Panc1 (cell line): Measurements from ENCODE around the gene DCN. TPM values are rescaled to one million over a fixed set of nuclear protein-coding genes. Genes with fewer than 3 reads are reported as not detected.

Source experiments
- ATAC-seq: fragments of 200-7000 bp; cut with Tn5 transposase; 2 replicates; pipeline ENCODE4 v1.9.1; 2020; ENCODE audit warnings: mild to moderate bottlenecking, moderate library complexity
- BruUV-seq: library from RNA; stranded (reverse); fragments of 400-500 nt; replicated peaks from 2 replicates; lab custom pipeline; 2021; lab: Mats Ljungman, UMichigan
- CTCF ChIA-PET: fragments of 300-600 bp; sonication (Branson Sonifier 250); formaldehyde crosslinking; loops from one replicate; lab custom pipeline; 2022; ENCODE audit warnings: antibody characterized with exemption; lab: Charles Lee
- POLR2A ChIA-PET: fragments of 300-600 bp; sonication (Branson Sonifier 250); formaldehyde crosslinking; loops from one replicate; lab custom pipeline; 2022; ENCODE audit warnings: antibody characterized with exemption; lab: Charles Lee
- DNase-seq: peaks from one replicate; pipeline ENCODE4 v3.0.0-alpha.2; 2010; ENCODE audit warnings: low read depth, low spot score
- H3K27ac ChIP-seq: 2 replicates; pipeline ENCODE4 v1.5.1; 2011; ENCODE audit warnings: mild to moderate bottlenecking, low read length, inconsistent platforms
- H3K27me3 ChIP-seq: fragments of 200-500 bp; sonication (Bioruptor generic); 2 replicates; pipeline ENCODE4 v1.6.0; 2014; ENCODE audit warnings: low read length, inconsistent platforms; ENCODE audit not compliant: control insufficient read depth, insufficient read depth
- H3K36me3 ChIP-seq: fragments of 200-500 bp; sonication (Bioruptor generic); 2 replicates; pipeline ENCODE4 v1.5.1; 2014; ENCODE audit warnings: inconsistent platforms, mild to moderate bottlenecking, low read length, moderate library complexity; ENCODE audit not compliant: control insufficient read depth, insufficient read depth
- H3K4me1 ChIP-seq: 2 replicates; pipeline ENCODE4 v1.5.1; 2011; ENCODE audit warnings: inconsistent platforms, mild to moderate bottlenecking, low read length, moderate library complexity; ENCODE audit not compliant: control insufficient read depth, insufficient read depth
- H3K4me3 ChIP-seq, 2 experiments: 2 replicates each; pipeline ENCODE4 v1.5.1; 2011 to 2012; ENCODE audit warnings: low read depth in 2 of 2, low read length in 2 of 2, mild to moderate bottlenecking in 2 of 2, inconsistent platforms in 1 of 2, moderate library complexity in 1 of 2
- H3K9me3 ChIP-seq: fragments of 200-500 bp; sonication (Bioruptor generic); 2 replicates; pipeline ENCODE4 v1.5.1; 2014; ENCODE audit warnings: low read depth, mild to moderate bottlenecking, inconsistent platforms, low read length, moderate library complexity; ENCODE audit not compliant: control insufficient read depth, insufficient read depth
- CTCF ChIP-seq: fragments of 450-650 bp; IDR thresholded peaks from 2 replicates; pipeline ENCODE4 v1.5.1; 2017; ENCODE audit warnings: mild to moderate bottlenecking
- POLR2AphosphoS5 ChIP-seq: IDR thresholded peaks from 2 replicates; pipeline ENCODE4 v1.6.1; 2012; ENCODE audit warnings: mild to moderate bottlenecking, low read depth, low read length, moderate library complexity
- REST ChIP-seq, 2 experiments: IDR thresholded peaks; 2 replicates each; pipeline ENCODE4 v1.6.1; 2011 to 2012; ENCODE audit warnings: low read depth in 2 of 2, control low read depth in 1 of 2, low read length in 1 of 2, mild to moderate bottlenecking in 1 of 2, moderate library complexity in 1 of 2; ENCODE audit not compliant: insufficient read depth in 1 of 2
- SIN3A ChIP-seq: IDR thresholded peaks from 2 replicates; pipeline ENCODE4 v1.6.1; 2012; ENCODE audit warnings: low read depth, mild to moderate bottlenecking, low read length, moderate library complexity, borderline replicate concordance; ENCODE audit not compliant: insufficient read depth
- TCF7L2 ChIP-seq: IDR thresholded peaks from 2 replicates; pipeline ENCODE4 v1.6.1; 2011; ENCODE audit warnings: mild to moderate bottlenecking, low read depth, low read length, inconsistent platforms
- in situ Hi-C: cut with HindIII; loops from 2 replicates; pipeline ENCODE4 v1.10.0; 2016; ENCODE audit warnings: low sequenced_read_pairs, low pct_unique_long_range_greater_than_20kb
- intact Hi-C: fragments of 100-400 bp; cut with micrococcal nuclease; formaldehyde crosslinking; loops from one replicate; pipeline ENCODE4 v1.10.0; 2022; ENCODE audit not compliant: unreplicated experiment
- total RNA-seq: library from RNA; stranded (reverse); gene quantifications from one replicate; pipeline ENCODE4 v1.2.1, GENCODE V29; 2021; ENCODE audit not compliant: unreplicated experiment

DCN gene
- total RNA-seq, 1 experiment from 2014 or later = 1.9 TPM

- Histone ChIP-seq H3K4me1 (no peaks in the 10 kb centered on the region), H3K9me3 (no peaks in the 10 kb centered on the region), H3K4me3 (no peak overlapping the region), H3K27me3 (no peaks in the 10 kb centered on the region), H3K27ac (no peak overlapping the region), H3K36me3 (no peaks in the 10 kb centered on the region)
- no peak for TF ChIP-seq POLR2AphosphoS5
- no peak for TF ChIP-seq TCF7L2
- TF ChIP-seq SIN3A = no peak
- TF ChIP-seq REST (IDR thresholded peaks at IDR 0.05; ENCODE audit: insufficient read depth in 1 of 2, low read depth in 2 of 2, low read length in 1 of 2) = no peak
- TF ChIP-seq CTCF = no peak
- DNase-seq = no peak
- BruUV-seq = no TSS peak
- ChIA-PET CTCF (no interaction called here), POLR2A (no interaction called here)
- intact Hi-C loops (no loop called here), in situ Hi-C loops (no loop called here)
- no peak for ATAC-seq
Measured at GRCh38 chr12:91103101-91103500, 79.5 kb downstream of the DCN start.

GRCh38 chr12:91100906-91101305 lies 81.7 kb downstream of the DCN start:
- no peak for DNase-seq
- Histone ChIP-seq H3K36me3 (no peaks in the 10 kb centered on the region), H3K27ac (no peak overlapping the region), H3K27me3 (no peaks in the 10 kb centered on the region), H3K4me1 (no peaks in the 10 kb centered on the region), H3K9me3 (no peaks in the 10 kb centered on the region), H3K4me3 (no peak overlapping the region)
- BruUV-seq = no TSS peak
- POLR2A ChIA-PET = no interaction called here
- CTCF ChIA-PET = no interaction called here
- intact Hi-C loops = no loop called here
- no peak for ATAC-seq
- TF ChIP-seq REST (IDR thresholded peaks at IDR 0.05; ENCODE audit: insufficient read depth in 1 of 2, low read depth in 2 of 2, low read length in 1 of 2) = no peak
- TF ChIP-seq POLR2AphosphoS5 = no peak
- no peak for TF ChIP-seq SIN3A
- TF ChIP-seq TCF7L2 = no peak
- no peak for TF ChIP-seq CTCF
- in situ Hi-C loops = no loop called here
